HepG2 (cell line): ENCODE measurements around the gene ASPM. TPM values are rescaled to one million over a fixed set of nuclear protein-coding genes. Genes with fewer than 3 reads are reported as not detected.
A peak's percentile ranks its signal among the peaks of the same experiment; 100 is the strongest.

Experiments used
- ATF6 ChIP-seq: sonication (generic); formaldehyde crosslinking; conservative IDR thresholded peaks from 2 replicates; pipeline ENCODE4 v1.4.0; 2020; ENCODE audit warnings: missing genetic modification reagents
- CCDC6 ChIP-seq: sonication (generic); formaldehyde crosslinking; IDR thresholded peaks from 2 replicates; pipeline ENCODE4 v1.8.1; 2022; ENCODE audit warnings: mild to moderate bottlenecking, missing genetic modification reagents, moderate library complexity
- ELF3 ChIP-seq: IDR thresholded peaks from 2 replicates; pipeline ENCODE4 v1.6.1; 2016; ENCODE audit warnings: missing genetic modification reagents, missing compliant biosample characterization
- FOXP1 ChIP-seq, 2 experiments: fragments of 450-650 bp in 1 of 2; IDR thresholded peaks; 2 replicates each; pipeline ENCODE4 v1.6.1; 2017 to 2018; ENCODE audit warnings: antibody characterized with exemption in 1 of 2
- HIVEP1 ChIP-seq: sonication (generic); formaldehyde crosslinking; IDR thresholded peaks from 2 replicates; pipeline ENCODE4 v1.4.0; 2020; ENCODE audit warnings: mild to moderate bottlenecking, missing genetic modification reagents
- JUND ChIP-seq: sonication (generic); formaldehyde crosslinking; IDR thresholded peaks from 2 replicates; pipeline ENCODE4 v1.8.0; 2022; ENCODE audit warnings: mild to moderate bottlenecking, missing genetic modification reagents
- MATR3 ChIP-seq: sonication (generic); formaldehyde crosslinking; IDR thresholded peaks from 2 replicates; pipeline ENCODE4 v1.4.0; 2020; ENCODE audit warnings: missing genetic modification reagents
- MIXL1 ChIP-seq: IDR thresholded peaks from 2 replicates; pipeline ENCODE4 v1.6.1; 2016
- MTA1 ChIP-seq: sonication (generic); formaldehyde crosslinking; IDR thresholded peaks from 2 replicates; pipeline ENCODE4 v1.4.0; 2020; ENCODE audit warnings: missing genetic modification reagents, mild to moderate bottlenecking, borderline replicate concordance
- NCOA1 ChIP-seq: sonication (generic); formaldehyde crosslinking; IDR thresholded peaks from 2 replicates; pipeline ENCODE4 v1.9.0; 2021; ENCODE audit warnings: missing genetic modification reagents
- NFIC ChIP-seq: IDR thresholded peaks from 2 replicates; pipeline ENCODE4 v1.6.1; 2012; ENCODE audit warnings: mild to moderate bottlenecking, low read length, inconsistent platforms
- ONECUT2 ChIP-seq: sonication (generic); formaldehyde crosslinking; IDR thresholded peaks from 2 replicates; pipeline ENCODE4 v1.4.0; 2020; ENCODE audit warnings: missing genetic modification reagents
- TBX2 ChIP-seq: sonication (generic); formaldehyde crosslinking; IDR thresholded peaks from 2 replicates; pipeline ENCODE4 v1.5.0; 2020; ENCODE audit warnings: missing genetic modification reagents, mild to moderate bottlenecking, borderline replicate concordance
- THAP11 ChIP-seq: IDR thresholded peaks from 2 replicates; pipeline ENCODE4 v1.6.1; 2016; ENCODE audit warnings: missing biosample characterization, missing genetic modification reagents
- YEATS4 ChIP-seq: sonication (generic); formaldehyde crosslinking; IDR thresholded peaks from 2 replicates; pipeline ENCODE4 v1.4.0; 2020; ENCODE audit warnings: missing genetic modification reagents, borderline replicate concordance
- ZNF281 ChIP-seq: sonication (generic); formaldehyde crosslinking; IDR thresholded peaks from 2 replicates; pipeline ENCODE4 v1.4.0; 2020; ENCODE audit warnings: missing genetic modification reagents, borderline replicate concordance
- ZNF674 ChIP-seq: sonication (generic); formaldehyde crosslinking; IDR thresholded peaks from 2 replicates; pipeline ENCODE4 v1.5.0; 2020; ENCODE audit warnings: low read depth, mild to moderate bottlenecking, missing genetic modification reagents
- polyA plus RNA-seq, 8 experiments: library from polyadenylated mRNA; depleted of rRNA in 3 of 8; stranded (reverse) in 7 of 8; unstranded in 1 of 8; fragments of >200 nt; fragmentation: Illumina TruSeq in 4 of 8; extraction: Trizol in 4 of 8; gene quantifications; 2 replicates each; pipeline versions ENCODE4 v1.2.1 to v1.2.3, GENCODE V29; 2011 to 2016; ENCODE audit warnings: low read depth in 4 of 8, missing spikeins in 1 of 8, mixed read lengths in 1 of 8; ENCODE audit not compliant: insufficient read depth in 1 of 8
- total RNA-seq, 5 experiments: library from RNA; depleted of rRNA; stranded (reverse); fragments of >200 nt; fragmentation: Illumina TruSeq; extraction: Trizol; gene quantifications; 2 replicates each; pipeline ENCODE4 v1.2.3, GENCODE V29; 2016; ENCODE audit warnings: low read depth in 1 of 5
- TF ChIP-seq, protein P1 (sequence below): IDR thresholded peaks from 2 replicates; pipeline ENCODE4 v1.6.1; 2016; ENCODE audit warnings: control low read depth
- TF ChIP-seq, protein P2 (sequence below): sonication (generic); formaldehyde crosslinking; IDR thresholded peaks from 2 replicates; pipeline ENCODE4 v1.4.0; 2020; ENCODE audit warnings: missing genetic modification reagents, borderline replicate concordance

ASPM gene
- total and polyA plus RNA-seq, 2 of the 13 experiments (the other 11 are each of a cell fraction or from before 2014, with no cell fraction given): 7.7 to 29.1 TPM

- TF ChIP-seq CCDC6 (CRISPR knock-in tag) (no peak), ZNF674 (CRISPR knock-in tag) (no peak), TBX2 (peak; percentile 64; the same call in 1 of the 2 replicates), ZNF281 (CRISPR knock-in tag) (0 out of 2 replicates have a peak, but pooled peaks have one; percentile 23), MTA1 (CRISPR knock-in tag) (no peak), ELF3 (CRISPR knock-in tag) (peak; percentile 100), THAP11 (CRISPR knock-in tag) (peak; percentile 72), MATR3 (CRISPR knock-in tag) (no peak), NFIC (peak; percentile 85), ATF6 (CRISPR knock-in tag) (no peak), YEATS4 (CRISPR knock-in tag) (0 out of 2 replicates have a peak, but pooled peaks have one; percentile 29), JUND (no peak), HIVEP1 (CRISPR knock-in tag) (no peak), ONECUT2 (CRISPR knock-in tag) (peak; percentile 83), NCOA1 (CRISPR knock-in tag) (no peak), MIXL1 (CRISPR knock-in tag) (peak; percentile 89), FOXP1 (IDR thresholded peaks at IDR 0.05) (no peak), FOXP1 (CRISPR knock-in tag; IDR thresholded peaks at IDR 0.05) (peak; percentile 73)
- TF ChIP-seq, protein P1, sequence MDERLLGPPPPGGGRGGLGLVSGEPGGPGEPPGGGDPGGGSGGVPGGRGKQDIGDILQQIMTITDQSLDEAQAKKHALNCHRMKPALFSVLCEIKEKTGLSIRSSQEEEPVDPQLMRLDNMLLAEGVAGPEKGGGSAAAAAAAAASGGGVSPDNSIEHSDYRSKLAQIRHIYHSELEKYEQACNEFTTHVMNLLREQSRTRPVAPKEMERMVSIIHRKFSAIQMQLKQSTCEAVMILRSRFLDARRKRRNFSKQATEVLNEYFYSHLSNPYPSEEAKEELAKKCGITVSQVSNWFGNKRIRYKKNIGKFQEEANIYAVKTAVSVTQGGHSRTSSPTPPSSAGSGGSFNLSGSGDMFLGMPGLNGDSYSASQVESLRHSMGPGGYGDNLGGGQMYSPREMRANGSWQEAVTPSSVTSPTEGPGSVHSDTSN (CRISPR knock-in tag): no peak
- TF ChIP-seq, protein P2, sequence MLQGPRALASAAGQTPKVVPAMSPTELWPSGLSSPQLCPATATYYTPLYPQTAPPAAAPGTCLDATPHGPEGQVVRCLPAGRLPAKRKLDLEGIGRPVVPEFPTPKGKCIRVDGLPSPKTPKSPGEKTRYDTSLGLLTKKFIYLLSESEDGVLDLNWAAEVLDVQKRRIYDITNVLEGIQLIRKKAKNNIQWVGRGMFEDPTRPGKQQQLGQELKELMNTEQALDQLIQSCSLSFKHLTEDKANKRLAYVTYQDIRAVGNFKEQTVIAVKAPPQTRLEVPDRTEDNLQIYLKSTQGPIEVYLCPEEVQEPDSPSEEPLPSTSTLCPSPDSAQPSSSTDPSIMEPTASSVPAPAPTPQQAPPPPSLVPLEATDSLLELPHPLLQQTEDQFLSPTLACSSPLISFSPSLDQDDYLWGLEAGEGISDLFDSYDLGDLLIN: no peak
Observed at GRCh38 chr1:197173571-197174507, 27.4 kb upstream of the ASPM start (continued).
